HL-60 (cell line): ENCODE measurements around the gene KLF18.

Source experiments
- CTCF ChIP-seq: IDR thresholded peaks from one replicate; pipeline ENCODE4 v1.5.1; 2011; ENCODE audit warnings: low read length, control low read depth, inconsistent platforms; ENCODE audit not compliant: insufficient read depth
- POLR2AphosphoS5 ChIP-seq: IDR thresholded peaks from 2 replicates; pipeline ENCODE4 v1.6.1; 2012; ENCODE audit warnings: low read depth

GRCh38 chr1:44094047-44094446, 47.4 kb downstream of the KLF18 start:
- TF ChIP-seq CTCF (no peak), POLR2AphosphoS5 (no peak)
